NCI-H2107 treated with DMSO at 0.1 percent for 48 hours (cell line): Measurements from ENCODE around the gene TATDN3.
A peak's percentile ranks its signal among the peaks of the same experiment; 100 is the strongest.
"Not testable (repeated sequence)": the region's sequence is repeated elsewhere in the genome, so short reads cannot be mapped to it uniquely, and the experiment has no call there.

Experiments
- DNase-seq: peaks from one replicate; lab custom pipeline; 2025; ENCODE audit not compliant: unreplicated experiment; lab: John Stamatoyannopoulos, UW

TATDN3 gene

DNA sequence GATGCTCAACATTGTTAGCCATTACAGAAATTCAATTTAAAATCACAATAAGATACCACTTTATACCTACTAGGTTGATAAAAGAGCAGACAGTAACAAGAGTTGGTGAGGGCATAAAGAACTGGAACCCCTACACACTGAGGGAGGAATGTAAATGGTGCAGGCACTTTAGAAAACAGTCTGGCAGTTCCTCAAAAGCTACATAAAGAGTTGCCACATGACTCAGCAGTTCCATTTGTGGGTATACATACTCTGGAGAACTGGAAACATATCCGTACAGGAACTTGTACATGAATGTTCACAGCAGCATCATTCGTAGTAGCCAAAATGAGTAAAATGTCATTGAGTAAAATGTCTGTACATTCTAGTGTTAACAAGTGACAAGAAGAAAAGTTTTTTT is 17.1 kb upstream of the TATDN3 start:
- no peak for DNase-seq

- no peak for DNase-seq
These were observed 16.5 kb upstream of the TATDN3 start for GRCh38 chr1:212775241-212775640.

DNA sequence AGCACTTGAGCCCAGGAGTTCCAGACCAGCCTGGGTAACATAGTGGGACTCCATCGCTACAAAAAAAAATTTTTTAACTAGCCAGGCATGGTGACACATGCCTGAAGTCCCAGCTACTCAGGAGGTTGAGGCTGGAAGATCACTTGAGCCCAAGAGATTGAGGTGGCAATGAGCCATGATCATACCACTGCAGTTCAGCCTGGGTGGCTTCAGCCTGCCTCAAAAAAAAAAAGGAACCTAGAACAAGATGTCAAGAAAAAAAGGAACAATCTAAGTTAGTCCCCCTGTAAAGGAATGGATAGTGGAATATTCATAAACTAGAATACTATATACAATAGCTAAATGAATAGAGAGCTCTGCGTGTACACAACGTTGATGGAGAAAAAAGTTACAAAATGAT is 14.5 kb upstream of the TATDN3 start:
- no peak for DNase-seq

GRCh38 chr1:212779086-212779485 is 12.6 kb upstream of the TATDN3 start:
- DNase-seq: not testable (repeated sequence)

GRCh38 chr1:212780759-212781158 is 10.9 kb upstream of the TATDN3 start:
- DNase-seq: no peak

DNA sequence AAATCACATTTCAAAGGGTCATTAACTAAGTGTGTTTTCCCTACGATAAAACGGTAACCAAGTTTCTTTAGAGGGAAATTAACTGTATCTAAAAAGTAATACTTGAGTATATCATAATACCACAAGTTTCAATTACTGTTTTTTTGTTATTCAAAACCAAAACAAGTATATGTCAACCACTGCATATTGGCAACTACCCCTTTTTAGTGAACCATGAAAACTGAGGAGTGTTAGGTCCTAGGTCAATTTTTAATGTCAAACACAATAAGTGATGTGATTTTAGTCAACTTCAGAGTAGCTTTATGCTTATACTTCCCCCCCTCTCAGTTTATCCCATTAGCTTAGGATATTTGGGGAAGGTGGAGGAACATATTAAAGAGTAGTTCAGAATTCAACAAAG is 10.5 kb upstream of the TATDN3 start:
- DNase-seq: no peak

DNA sequence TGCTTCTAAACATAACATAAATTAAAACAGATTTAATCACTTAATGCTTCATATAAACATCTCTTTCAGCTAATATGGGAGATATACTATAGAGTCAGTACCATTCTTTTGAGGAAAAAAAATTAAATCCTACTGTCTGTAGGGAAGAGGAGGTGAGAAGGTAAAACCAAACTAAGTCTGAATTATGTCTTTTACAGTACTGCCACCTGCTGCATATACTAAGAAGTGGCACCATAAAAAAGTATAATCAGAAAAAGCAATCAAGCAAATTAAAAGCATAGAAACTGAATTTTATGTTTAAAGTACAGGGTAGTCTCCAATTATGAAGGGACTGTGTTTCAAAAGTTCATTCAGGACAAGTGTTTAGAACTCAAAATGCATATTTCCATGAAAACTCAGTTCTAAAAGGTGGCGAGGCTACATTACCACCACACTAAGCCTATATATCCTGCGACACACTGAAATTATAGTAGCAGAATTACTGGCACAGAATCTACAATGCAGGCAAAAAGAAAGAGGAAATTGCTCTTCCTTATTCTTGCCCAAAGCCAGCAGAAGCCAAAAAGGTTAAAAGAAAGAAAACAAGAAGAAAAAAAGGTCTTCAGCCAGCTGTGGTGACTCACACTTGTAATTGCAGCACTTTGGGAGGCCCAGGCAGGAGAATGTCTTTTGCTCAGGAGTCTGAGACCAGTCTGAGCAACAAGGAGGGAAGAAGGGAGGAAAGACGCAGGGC is 9.1 kb upstream of the TATDN3 start:
- DNase-seq: peak; percentile 37

GRCh38 chr1:212783976-212784375 is 7.7 kb upstream of the TATDN3 start:
- DNase-seq: no peak

DNA sequence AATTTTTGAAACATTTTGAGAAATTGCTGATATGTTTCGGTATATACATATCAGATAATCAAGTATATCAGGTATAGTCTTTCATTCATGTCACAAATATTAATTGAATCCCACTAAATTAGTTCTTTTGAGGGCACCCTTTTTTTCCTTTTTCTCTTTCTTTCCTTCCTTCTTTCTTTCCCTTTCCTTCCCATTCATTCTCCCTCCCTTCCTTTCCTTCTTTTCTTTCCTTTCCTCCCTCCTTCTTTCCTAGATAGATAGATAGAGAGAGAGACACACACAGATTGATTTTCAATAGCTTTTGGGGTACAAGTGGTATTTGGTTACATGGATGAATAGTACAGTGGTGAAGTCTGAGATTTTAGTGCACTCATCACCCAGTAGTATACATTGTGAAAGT is 5.8 kb upstream of the TATDN3 start:
- DNase-seq: no peak

GRCh38 chr1:212791261-212791675 is 426 bp upstream of the TATDN3 start:
- DNase-seq: peak; percentile 66

DNA sequence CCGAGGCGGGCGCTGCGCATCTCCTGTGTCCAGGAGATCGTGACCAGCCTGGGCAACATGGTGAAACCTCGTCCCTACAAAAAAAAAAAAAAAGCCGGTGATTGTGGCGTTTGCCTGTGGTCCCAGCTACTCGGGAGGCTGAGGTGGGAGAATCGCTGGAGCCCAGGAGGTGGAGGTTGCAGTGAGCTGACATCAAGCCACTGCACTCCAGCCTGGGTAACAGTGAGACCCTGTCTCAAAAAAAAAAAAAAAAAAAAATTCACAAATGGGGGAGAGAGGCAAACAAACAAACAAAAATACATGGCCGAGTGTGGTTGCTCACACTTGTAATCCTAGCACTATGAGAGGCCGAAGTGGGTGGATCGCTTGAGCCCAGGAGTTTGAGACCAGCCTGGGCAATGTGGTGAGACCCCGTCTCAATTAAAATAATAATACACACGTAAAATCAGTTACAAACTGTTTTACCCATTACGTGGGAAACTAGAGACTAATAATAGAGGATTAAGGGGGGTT is 758 bp downstream of the TATDN3 start:
- no peak for DNase-seq

GRCh38 chr1:212794561-212795014 is 2.9 kb downstream of the TATDN3 start:
- DNase-seq: no peak

DNA sequence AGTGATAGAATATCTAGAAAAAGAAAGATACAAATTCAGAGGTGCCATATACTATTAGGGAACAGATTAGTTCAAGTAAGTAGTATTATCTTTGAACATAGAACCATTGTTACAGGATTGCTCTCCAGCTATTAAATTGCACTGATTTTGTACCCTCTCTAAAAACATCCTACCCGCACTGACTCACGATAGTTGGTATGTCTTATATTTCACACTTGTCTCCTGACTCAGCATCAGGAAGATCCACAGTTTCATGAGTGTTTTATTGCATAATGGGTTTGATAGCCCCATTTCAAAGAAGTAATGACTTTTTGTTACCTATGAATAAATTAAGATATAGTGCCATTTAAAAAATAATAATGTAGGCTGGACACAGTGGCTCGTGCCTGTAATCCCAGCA is 6.0 kb downstream of the TATDN3 start:
- no peak for DNase-seq

DNA sequence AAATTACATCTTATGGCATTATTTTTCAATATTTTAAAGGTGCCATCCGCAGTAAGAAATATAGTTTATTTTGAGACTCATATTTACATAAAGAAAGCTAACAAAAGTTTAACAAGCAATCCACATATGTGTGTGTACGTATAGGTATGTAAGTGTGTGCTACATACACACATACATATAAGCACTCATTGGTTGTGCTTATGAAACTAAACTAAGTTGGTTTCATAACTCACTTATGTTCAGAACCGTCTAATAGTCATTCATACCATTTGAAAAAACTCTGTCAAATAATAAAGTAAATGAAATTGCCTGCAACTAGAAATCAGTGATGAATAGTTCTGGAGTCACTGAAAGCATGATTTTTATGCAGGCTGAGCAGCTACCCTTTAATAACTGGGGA is 14.1 kb downstream of the TATDN3 start:
- DNase-seq: no peak

- DNase-seq: peak; percentile 32
These were observed 23.0 kb downstream of the TATDN3 start for GRCh38 chr1:212814537-212815334.

DNA sequence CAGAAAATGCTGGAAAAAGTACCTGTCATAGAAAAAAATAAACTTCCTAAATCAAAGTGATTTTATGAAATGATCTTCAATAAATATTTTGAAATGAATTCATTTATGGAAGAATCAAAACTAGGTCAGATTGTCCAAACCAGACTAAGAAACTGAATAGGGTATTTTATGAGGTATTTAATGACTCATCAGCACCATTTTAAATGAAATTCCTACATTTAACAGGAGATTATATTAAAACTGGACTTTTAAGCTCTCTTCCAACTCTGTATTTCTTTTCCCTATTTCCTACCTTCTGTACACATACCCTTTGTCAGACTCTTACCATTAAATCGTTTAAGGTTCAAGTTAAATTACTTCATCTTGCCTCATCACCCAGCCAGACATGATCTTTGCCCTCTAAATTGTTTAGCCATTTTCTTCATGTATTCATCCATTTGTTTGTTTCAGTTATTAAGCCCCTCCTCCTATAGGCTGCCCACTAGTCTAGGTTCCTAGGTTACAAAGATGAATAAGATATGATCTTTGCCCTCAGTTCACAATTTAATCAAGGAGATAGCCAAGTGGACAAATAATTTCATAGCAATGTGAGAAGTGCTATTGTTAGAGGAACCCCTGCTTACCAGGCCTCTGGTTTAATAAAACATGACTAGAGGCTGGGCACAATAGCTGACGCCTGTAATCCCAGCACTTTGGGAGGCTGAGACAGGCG is 25.0 kb downstream of the TATDN3 start:
- DNase-seq: no peak

DNA sequence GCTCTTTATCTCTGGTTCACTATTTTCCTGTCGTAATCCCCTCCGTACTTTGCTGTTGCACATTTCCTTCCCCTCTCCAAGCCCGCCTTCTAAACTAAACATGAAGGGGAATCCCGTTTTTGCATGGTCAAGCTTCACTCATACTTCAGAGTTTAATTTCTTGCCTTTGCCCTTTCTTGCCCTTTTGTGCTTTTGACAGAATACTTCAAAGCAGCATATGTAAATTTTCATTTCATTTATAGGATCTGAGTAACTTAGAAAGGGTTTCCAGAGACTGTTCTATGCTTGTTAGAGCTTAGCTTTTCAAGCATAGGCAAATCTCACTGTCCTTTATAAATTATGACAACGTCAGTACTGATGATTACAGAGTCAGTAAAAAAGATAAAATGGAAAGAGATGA is 28.0 kb downstream of the TATDN3 start:
- no peak for DNase-seq

- no peak for DNase-seq
These were observed 29.3 kb downstream of the TATDN3 start for GRCh38 chr1:212820969-212821368.

- DNase-seq: no peak
These were observed 31.3 kb downstream of the TATDN3 start for GRCh38 chr1:212822956-212823355.

- no peak for DNase-seq
These were observed 32.5 kb downstream of the TATDN3 start for GRCh38 chr1:212824201-212824600.

DNA sequence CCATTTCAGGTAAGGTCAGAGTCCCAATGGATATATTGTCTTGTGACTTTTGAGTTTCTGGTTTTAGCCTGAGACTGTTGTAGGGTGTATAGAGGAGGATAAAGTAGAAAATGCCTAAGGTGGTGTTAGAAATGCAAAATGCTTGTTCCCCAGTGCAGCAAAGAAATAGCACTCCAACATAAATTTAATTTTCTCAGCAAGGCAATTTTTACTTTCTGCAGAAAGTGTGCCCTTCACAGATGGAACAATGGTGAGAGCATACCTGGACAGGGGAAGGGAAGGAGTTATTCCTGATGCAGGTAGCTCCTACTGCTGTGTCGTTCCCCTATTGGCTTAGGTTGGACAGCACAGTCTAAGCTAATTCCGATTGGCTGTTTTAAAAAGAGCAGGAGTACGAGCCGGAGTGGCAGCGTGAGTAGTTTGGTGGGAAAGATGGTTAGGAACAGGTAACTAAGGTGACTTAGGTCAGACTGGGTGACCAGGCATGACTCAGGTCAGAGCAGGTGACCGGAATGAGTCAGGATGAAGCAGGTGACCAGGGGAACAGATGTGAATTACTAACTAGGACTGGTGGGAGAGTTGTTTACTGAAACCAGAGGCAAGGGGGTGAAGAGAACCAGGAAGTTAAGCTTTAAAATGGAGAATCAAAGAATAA is 34.2 kb downstream of the TATDN3 start:
- DNase-seq: no peak
